Heart left ventricle (tissue), 16 donors: Measurements from ENCODE around the gene GYS1. TPM values are rescaled to one million over a fixed set of nuclear protein-coding genes. Genes with fewer than 3 reads are reported as not detected.

Experiments
- ATAC-seq, 4 donors: fragments of 200-7000 bp; cut with Tn5 transposase; one replicate each; pipeline ENCODE4 v1.9.1; 2020 to 2022; ENCODE audit warnings: moderate library complexity in 4 of 4, mild to moderate bottlenecking in 3 of 4, moderate number of reproducible peaks in 1 of 4
- DNase-seq, 5 donors: peaks; one replicate each; pipeline ENCODE4 v3.0.0-alpha.2; 2020
- H3K27ac ChIP-seq, 12 donors: fragments of 200-600 bp; sonication (generic) in 4 of 12; one replicate each; pipeline versions ENCODE4 v1.5.0 to v1.8.0; 2016 to 2022; ENCODE audit warnings: mild to moderate bottlenecking in 2 of 12
- H3K27me3 ChIP-seq, 9 donors: fragments of 200-600 bp; sonication (generic) in 2 of 9; one replicate each; pipeline versions ENCODE4 v1.5.1 to v1.8.0; 2016 to 2022; ENCODE audit warnings: mild to moderate bottlenecking in 3 of 9
- H3K36me3 ChIP-seq, 9 donors: fragments of 200-600 bp; sonication (generic) in 2 of 9; one replicate each; pipeline versions ENCODE4 v1.5.0 to v1.8.0; 2018 to 2022; ENCODE audit warnings: mild to moderate bottlenecking in 2 of 9
- H3K4me1 ChIP-seq, 12 donors: fragments of 200-600 bp; sonication (generic) in 4 of 12; one replicate each; pipeline versions ENCODE4 v1.5.0 to v1.8.0; 2016 to 2022; ENCODE audit warnings: mild to moderate bottlenecking in 3 of 12
- H3K4me3 ChIP-seq, 12 donors: fragments of 200-600 bp; sonication (generic) in 4 of 12; one replicate each; pipeline versions ENCODE4 v1.5.0 to v1.8.0; 2017 to 2022; ENCODE audit warnings: mild to moderate bottlenecking in 9 of 12, moderate library complexity in 4 of 12
- H3K9me3 ChIP-seq, 12 donors: fragments of 200-600 bp; sonication (generic) in 4 of 12; one replicate each; pipeline versions ENCODE4 v1.5.0 to v1.8.0; 2016 to 2022; ENCODE audit warnings: mild to moderate bottlenecking in 1 of 12
- CTCF ChIP-seq, 12 donors: fragments of 200-600 bp; sonication (generic) in 4 of 12; IDR thresholded peaks; one replicate each; pipeline versions ENCODE4 v1.5.0 to v1.8.0; 2018 to 2022; ENCODE audit warnings: antibody characterized with exemption in 12 of 12, mild to moderate bottlenecking in 5 of 12
- POLR2A ChIP-seq, 2 donors: fragments of 450-650 bp; IDR thresholded peaks; one replicate each; pipeline ENCODE4 v1.6.1; 2017; ENCODE audit warnings: antibody characterized with exemption in 2 of 2, mild to moderate bottlenecking in 2 of 2, moderate library complexity in 2 of 2
- WGBS, 4 donors: extraction: QIAGEN DNeasy Blood & Tissue Kit in 2 of 4; methylation state at CpG; one replicate each; pipeline versions ENCODE4 v1.1.5 to v1.1.7; 2013 to 2018; 5-methylcytosine and 5-hydroxymethylcytosine counted together
- intact Hi-C, 10 donors: fragments of 100-400 bp; cut with DNase I; formaldehyde crosslinking; loops; one replicate each; pipeline versions ENCODE4 v1.11.1 to v1.14.2; 2022
- polyA plus RNA-seq, 2 donors: library from polyadenylated mRNA; stranded (reverse); fragments of 200-250 nt; gene quantifications; one replicate each; pipeline ENCODE4 v1.2.3, GENCODE V29; 2013
- total RNA-seq, 9 donors: library from RNA; depleted of rRNA in 2 of 9; stranded (reverse); fragments of >200 nt in 2 of 9; fragmentation: NEBNext Ultra II Directional in 3 of 9; extraction: Animal tissue kit (Norgen Biotek cat#: 25700) in 3 of 9; gene quantifications; one replicate each; pipeline versions ENCODE4 v1.1.0 to v1.2.4, GENCODE V29; 2016 to 2023
- donor health status: ischemic (EF 13 %, LVEDD 7.1; RV severe dilation, severe dysfunction).
- donor health status: healthy with polysubstance abuse.
- donor health status: DM: no; HTN: yes; CAD: no.
- donor health status: DM: no; HTN: no; CAD: no.
- donor health status: ischemic (EF 25% LVEDD 6.9; RV normal size, moderate dysfunction).
- donor health status: ischemic (EF 25% LVEDD 5.7; RV mildly dilated, moderate dysfunction).
- donor health status: healthy.
- donor health status: DM: yes; HTN: yes; CAD: no.
- donor health status: ischemic (EF 35%, LVEDD 5.7; RV mildly dilated, moderate dysfunction).
- donor health status: nonischemic (EF 11% LVEDD 7.7; RV severe dilation, severe dysfunction).
- donor health status: DM: yes; HTN: yes; CAD: no.
- donor health status: PGD.
- donor health status: ischemic (EF 29% LVEDD 5.4; RV normal size, mild dysfunction).
- donor health status: nonischemic (EF 23%, LVEDD 6.1; RV moderate dilation, normal function).

GYS1 gene
- total and polyA plus RNA-seq, 11 donors, result 114 to 264 (median 170) TPM

- Histone ChIP-seq H3K9me3 (no peaks in the 10 kb centered on the region), H3K27me3 (no peaks in the 10 kb centered on the region), H3K27ac (peak overlapping the region in 11 of 12 donors; percentile 90 to 99 (median 96)), H3K4me1 (peaks cover 6 to 48% (median 32%) of the 10 kb centered on the region in 12 donors), H3K36me3 (peaks cover 0 to 49% (median 40%) of the 10 kb centered on the region in 9 donors), H3K4me3 (peak overlapping the region in 6 of 12 donors; percentile 12 to 99 (median 79))
- intact Hi-C loops, result loop anchor here in 4 of 10 donors (5.0 to 10.0 kb wide), 4 partner anchors 158 to 225 kb away; no protein-coding TSS in a partner anchor
- ATAC-seq (peak in 2 of 4 donors; percentile 6), DNase-seq (peak; percentile 63 to 78 (median 72))
- 36 to 48% (median 45%) methylated on average over 17 of the region's 17 CpGs for whole genome bisulfite sequencing, 4 donors
- peak in 1 of 2 donors; percentile 22 for TF ChIP-seq POLR2A (IDR thresholded peaks at IDR 0.05)
- TF ChIP-seq CTCF (IDR thresholded peaks at IDR 0.05), result no peak
Observed at GRCh38 chr19:48989701-48990291, 3.3 kb downstream of the GYS1 start.

GRCh38 chr19:48988860-48989259 lies 4.2 kb downstream of the GYS1 start:
- peaks cover 0 to 41% (median 24%) of the 10 kb centered on the region in 12 donors for H3K4me1 ChIP-seq
- H3K4me3 ChIP-seq, result no peak overlapping the region
- H3K9me3 ChIP-seq, result no peaks in the 10 kb centered on the region
- DNase-seq (no peak), ATAC-seq (no peak)
- peaks cover 0 to 58% (median 49%) of the 10 kb centered on the region in 9 donors for H3K36me3 ChIP-seq
- intact Hi-C loops, result no loop called here
- no peaks in the 10 kb centered on the region for H3K27me3 ChIP-seq
- TF ChIP-seq CTCF (IDR thresholded peaks at IDR 0.05), result no peak
- TF ChIP-seq POLR2A (IDR thresholded peaks at IDR 0.05), result no peak
- 89 to 94% (median 92%) methylated on average over 9 of the region's 9 CpGs for WGBS, 4 donors
- H3K27ac ChIP-seq, result peak overlapping the region in 4 of 12 donors; percentile 7 to 99 (median 95)

GRCh38 chr19:48988286-48988685 lies 4.8 kb downstream of the GYS1 start:
- Histone ChIP-seq H3K4me1 (peaks cover 0 to 41% (median 24%) of the 10 kb centered on the region in 12 donors), H3K9me3 (no peaks in the 10 kb centered on the region), H3K27me3 (no peaks in the 10 kb centered on the region), H3K27ac (no peak overlapping the region), H3K4me3 (no peak overlapping the region), H3K36me3 (peaks cover 0 to 64% (median 55%) of the 10 kb centered on the region in 9 donors)
- WGBS, 4 donors, result 89 to 96% (median 94%) methylated on average over 7 of the region's 7 CpGs
- DNase-seq (no peak), ATAC-seq (no peak)
- intact Hi-C loops, result no loop called here
- no peak for TF ChIP-seq CTCF (IDR thresholded peaks at IDR 0.05)
- TF ChIP-seq POLR2A (IDR thresholded peaks at IDR 0.05), result no peak

GRCh38 chr19:48987323-48987722 lies 5.8 kb downstream of the GYS1 start:
- Histone ChIP-seq H3K4me3 (no peak overlapping the region), H3K27me3 (no peaks in the 10 kb centered on the region), H3K36me3 (peaks cover 0 to 74% (median 65%) of the 10 kb centered on the region in 9 donors), H3K9me3 (no peaks in the 10 kb centered on the region), H3K4me1 (peaks cover 0 to 39% (median 23%) of the 10 kb centered on the region in 12 donors), H3K27ac (no peak overlapping the region)
- no peak for ATAC-seq
- 90 to 92% (median 91%) methylated on average over 6 to 7 of the region's 7 CpGs for WGBS, 4 donors
- intact Hi-C loops, result no loop called here
- no peak for DNase-seq
- no peak for TF ChIP-seq CTCF (IDR thresholded peaks at IDR 0.05)
- no peak for TF ChIP-seq POLR2A (IDR thresholded peaks at IDR 0.05)
